H9 (cell line): ENCODE data around the gene ZNF414. TPM values are rescaled to one million over a fixed set of nuclear protein-coding genes. Genes with fewer than 3 reads are reported as not detected.

Experiments
- DNase-seq: peaks from one replicate; pipeline ENCODE4 v3.0.0-alpha.2; 2017
- H2AFZ ChIP-seq: one replicate; pipeline ENCODE4 v1.6.1; 2013; ENCODE audit warnings: mild to moderate bottlenecking, low read length, control low read depth, moderate library complexity
- H2AK5ac ChIP-seq: 2 replicates; pipeline ENCODE4 v1.6.1; 2013; ENCODE audit warnings: low read length, control low read depth, mixed read lengths; ENCODE audit not compliant: insufficient read length
- H2BK120ac ChIP-seq: one replicate; pipeline ENCODE4 v1.6.1; 2013; ENCODE audit warnings: low read depth, mild to moderate bottlenecking, low read length, control low read depth, inconsistent platforms; ENCODE audit not compliant: poor library complexity, severe bottlenecking
- H2BK12ac ChIP-seq: 2 replicates; pipeline ENCODE4 v1.6.1; 2013; ENCODE audit warnings: low read length, control low read depth, mixed read lengths, low read depth; ENCODE audit not compliant: insufficient read length
- H2BK15ac ChIP-seq: 2 replicates; pipeline ENCODE4 v1.6.1; 2013; ENCODE audit warnings: low read depth, low read length, control low read depth
- H2BK20ac ChIP-seq: one replicate; pipeline ENCODE4 v1.6.1; 2013; ENCODE audit warnings: low read depth, mild to moderate bottlenecking, low read length, control low read depth, inconsistent platforms; ENCODE audit not compliant: poor library complexity, severe bottlenecking
- H2BK5ac ChIP-seq: 2 replicates; pipeline ENCODE4 v1.6.1; 2013; ENCODE audit warnings: low read length, control low read depth, mixed read lengths; ENCODE audit not compliant: insufficient read length
- H3K14ac ChIP-seq: 2 replicates; pipeline ENCODE4 v1.6.1; 2013; ENCODE audit warnings: low read length, control low read depth; ENCODE audit not compliant: insufficient read depth
- H3K18ac ChIP-seq: 2 replicates; pipeline ENCODE4 v1.6.1; 2013; ENCODE audit warnings: low read depth, mild to moderate bottlenecking, mixed read lengths, low read length, control low read depth; ENCODE audit not compliant: insufficient read length
- H3K23ac ChIP-seq: 2 replicates; pipeline ENCODE4 v1.6.1; 2013; ENCODE audit warnings: low read length, control low read depth, mixed read lengths, low read depth; ENCODE audit not compliant: insufficient read length
- H3K23me2 ChIP-seq: 2 replicates; pipeline ENCODE4 v1.6.1; 2013; ENCODE audit warnings: low read depth, mild to moderate bottlenecking, mixed read lengths, low read length, control low read depth; ENCODE audit not compliant: insufficient read length, poor library complexity, severe bottlenecking
- H3K27ac ChIP-seq: 2 replicates; pipeline ENCODE4 v1.5.1; 2013; ENCODE audit warnings: low read length, control low read depth, mixed read lengths, low read depth; ENCODE audit not compliant: insufficient read length
- H3K27me3 ChIP-seq: 2 replicates; pipeline ENCODE4 v1.6.1; 2013; ENCODE audit warnings: low read length, control low read depth, inconsistent platforms; ENCODE audit not compliant: insufficient read depth
- H3K4ac ChIP-seq: 2 replicates; pipeline ENCODE4 v1.6.1; 2013; ENCODE audit warnings: low read depth, mild to moderate bottlenecking, control low read depth, inconsistent platforms, low read length, moderate library complexity
- H3K4me1 ChIP-seq: 2 replicates; pipeline ENCODE4 v1.6.1; 2013; ENCODE audit warnings: low read length, control low read depth, inconsistent platforms; ENCODE audit not compliant: insufficient read depth
- H3K4me2 ChIP-seq: 2 replicates; pipeline ENCODE4 v1.6.1; 2013; ENCODE audit warnings: low read length, control low read depth, mixed read lengths; ENCODE audit not compliant: insufficient read length, insufficient read depth
- H3K56ac ChIP-seq: 2 replicates; pipeline ENCODE4 v1.6.1; 2013; ENCODE audit warnings: low read depth, mild to moderate bottlenecking, mixed read lengths, low read length, control low read depth; ENCODE audit not compliant: insufficient read length
- H3K79me1 ChIP-seq: 2 replicates; pipeline ENCODE4 v1.6.1; 2013; ENCODE audit warnings: low read depth, mild to moderate bottlenecking, moderate library complexity, low read length, control low read depth, inconsistent platforms; ENCODE audit not compliant: insufficient read depth, poor library complexity, severe bottlenecking
- H3K79me2 ChIP-seq: 2 replicates; pipeline ENCODE4 v1.6.1; 2013; ENCODE audit warnings: low read length, control low read depth, inconsistent platforms; ENCODE audit not compliant: insufficient read depth
- H3K9ac ChIP-seq: 2 replicates; pipeline ENCODE4 v1.6.1; 2013; ENCODE audit warnings: low read length, control low read depth, mixed read lengths; ENCODE audit not compliant: insufficient read length; ENCODE audit errors: extremely low read depth
- H3K9me3 ChIP-seq: one replicate; pipeline ENCODE4 v1.6.1; 2013; ENCODE audit warnings: low read depth, low read length, inconsistent platforms; ENCODE audit not compliant: control insufficient read depth
- H3T11ph ChIP-seq: one replicate; pipeline ENCODE4 v1.6.1; 2013; ENCODE audit warnings: mild to moderate bottlenecking, low read length, control low read depth, inconsistent platforms
- H4K20me1 ChIP-seq: one replicate; pipeline ENCODE4 v1.6.1; 2013; ENCODE audit not compliant: control insufficient read depth, insufficient read length, insufficient read depth
- H4K5ac ChIP-seq: 2 replicates; pipeline ENCODE4 v1.6.1; 2013; ENCODE audit warnings: low read depth, mild to moderate bottlenecking, mixed read lengths, low read length, control low read depth; ENCODE audit not compliant: insufficient read length
- H4K8ac ChIP-seq: replicated peaks from 2 replicates; pipeline ENCODE4 v1.6.1; 2013; ENCODE audit warnings: low read length, control low read depth, mixed read lengths, low read depth; ENCODE audit not compliant: insufficient read length
- H4K91ac ChIP-seq: 2 replicates; pipeline ENCODE4 v1.6.1; 2013; ENCODE audit warnings: low read depth, mild to moderate bottlenecking, moderate library complexity, mixed read lengths, low read length, control low read depth; ENCODE audit not compliant: insufficient read length
- H3K27ac Mint-ChIP-seq, 3 experiments: 2 replicates in 2 of 3; 3 replicates in 1 of 3; pipeline ENCODE4 v1.8.0; 2020 to 2021; ENCODE audit warnings: mixed read lengths in 3 of 3, mild to moderate bottlenecking in 1 of 3, moderate library complexity in 1 of 3
- H3K27me3 Mint-ChIP-seq: 2 replicates; pipeline ENCODE4 v1.8.0; 2021; ENCODE audit warnings: low read depth, mild to moderate bottlenecking, moderate library complexity, mixed read lengths
- H3K36me3 Mint-ChIP-seq, 3 experiments: 2 replicates in 2 of 3; 3 replicates in 1 of 3; pipeline ENCODE4 v1.8.0; 2020 to 2021; ENCODE audit warnings: low read depth in 3 of 3, mixed read lengths in 3 of 3; ENCODE audit not compliant: insufficient read depth in 1 of 3
- H3K4me1 Mint-ChIP-seq, 2 experiments: 2 replicates each; pipeline ENCODE4 v1.8.0; 2020; ENCODE audit warnings: mixed read lengths in 2 of 2
- H3K4me3 Mint-ChIP-seq, 2 experiments: 2 replicates in 1 of 2; 3 replicates in 1 of 2; pipeline ENCODE4 v1.8.0; 2020 to 2021; ENCODE audit warnings: mild to moderate bottlenecking in 2 of 2, mixed read lengths in 2 of 2, moderate library complexity in 1 of 2
- H3K9me3 Mint-ChIP-seq, 2 experiments: 2 replicates in 1 of 2; 3 replicates in 1 of 2; pipeline ENCODE4 v1.8.0; 2020; ENCODE audit warnings: mild to moderate bottlenecking in 2 of 2, mixed read lengths in 2 of 2, moderate library complexity in 1 of 2
- WGBS: extraction: QIAGEN DNeasy Blood & Tissue Kit; methylation state at CpG from one replicate; pipeline ENCODE4 v1.1.7; 2013; ENCODE audit warnings: missing lambda C conversion rate, low lambda C conversion rate, mixed read lengths; ENCODE audit not compliant: insufficient read length; ENCODE audit errors: extremely low coverage; 5-methylcytosine and 5-hydroxymethylcytosine counted together
- total RNA-seq: library from RNA; stranded (reverse); gene quantifications from 2 replicates; pipeline ENCODE4 v1.2.1, GENCODE V29; 2021
- TF ChIP-seq, protein P1 (sequence below): fragments of 200-600 bp; sonication (generic); conservative IDR thresholded peaks from 3 replicates; pipeline ENCODE4 v1.8.0; 2021; ENCODE audit warnings: antibody characterized with exemption, mild to moderate bottlenecking

The ZNF414 gene
- total RNA-seq, 1 experiment from 2014 or later, result 29.3 TPM

DNA sequence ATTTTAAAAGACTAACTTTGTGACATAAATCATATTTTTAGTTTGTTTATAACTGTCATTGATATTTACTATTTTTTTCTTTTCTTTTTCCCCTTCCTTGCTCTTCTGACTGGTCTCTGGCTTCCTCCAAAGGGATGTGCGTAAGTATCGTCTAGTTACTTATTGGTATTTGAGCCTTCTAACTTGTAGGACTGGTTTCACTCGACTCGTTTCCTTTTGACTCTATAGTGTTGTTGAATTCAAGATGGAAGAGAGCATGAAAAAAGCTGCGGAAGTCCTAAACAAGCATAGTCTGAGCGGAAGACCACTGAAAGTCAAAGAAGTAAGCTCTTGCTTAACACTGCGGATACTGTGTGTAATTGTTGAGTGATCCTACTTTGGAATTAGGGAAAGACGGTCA, 50.6 kb downstream of the ZNF414 start:
- H2BK15ac ChIP-seq, result no peak overlapping the region
- H2AFZ ChIP-seq, result no peak overlapping the region
- no peak overlapping the region for H2BK12ac ChIP-seq
- H3K27ac Mint-ChIP-seq, result 0 out of 7 replicates have a peak overlapping the region, but pooled peaks of 1 of the 3 experiments have one; percentile 10
- H2BK5ac ChIP-seq, result no peak overlapping the region
- H4K5ac ChIP-seq, result no peak overlapping the region
- H3K36me3 Mint-ChIP-seq, result peaks cover 43 to 81% (median 69%) of the 10 kb centered on the region in 3 experiments; a peak in 6 of 7 replicates
- H3K23ac ChIP-seq, result no peak overlapping the region
- H3K4ac ChIP-seq, result no peak overlapping the region
- H3K4me1 Mint-ChIP-seq, result peaks cover 27 to 32% of the 10 kb centered on the region in 2 experiments
- no peak overlapping the region for H2AK5ac ChIP-seq
- no peak overlapping the region for H2BK120ac ChIP-seq
- no peaks in the 10 kb centered on the region for H3K23me2 ChIP-seq
- no peaks in the 10 kb centered on the region for H3K27me3 ChIP-seq
- H3T11ph ChIP-seq, result no peak overlapping the region
- no peaks in the 10 kb centered on the region for H3K27me3 Mint-ChIP-seq
- H3K79me1 ChIP-seq, result peaks cover 14% of the 10 kb centered on the region
- no CpG with 5 or more reads among the region's 8 CpGs for WGBS
- H3K9ac ChIP-seq, result no peak overlapping the region
- H3K18ac ChIP-seq, result no peak overlapping the region
- H3K14ac ChIP-seq, result no peak overlapping the region
- no peaks in the 10 kb centered on the region for H3K9me3 Mint-ChIP-seq
- DNase-seq, result no peak
- no peak overlapping the region for H4K91ac ChIP-seq
- H3K56ac ChIP-seq, result no peak overlapping the region
- H3K9me3 ChIP-seq, result no peaks in the 10 kb centered on the region
- no peak overlapping the region for H3K4me3 Mint-ChIP-seq
- H2BK20ac ChIP-seq, result no peak overlapping the region
- H3K27ac ChIP-seq, result peak overlapping the region; percentile 5
- peaks cover 50% of the 10 kb centered on the region for H3K79me2 ChIP-seq
- H4K8ac ChIP-seq, result no peak overlapping the region
- H3K4me2 ChIP-seq, result no peak overlapping the region
- TF ChIP-seq, protein P1, sequence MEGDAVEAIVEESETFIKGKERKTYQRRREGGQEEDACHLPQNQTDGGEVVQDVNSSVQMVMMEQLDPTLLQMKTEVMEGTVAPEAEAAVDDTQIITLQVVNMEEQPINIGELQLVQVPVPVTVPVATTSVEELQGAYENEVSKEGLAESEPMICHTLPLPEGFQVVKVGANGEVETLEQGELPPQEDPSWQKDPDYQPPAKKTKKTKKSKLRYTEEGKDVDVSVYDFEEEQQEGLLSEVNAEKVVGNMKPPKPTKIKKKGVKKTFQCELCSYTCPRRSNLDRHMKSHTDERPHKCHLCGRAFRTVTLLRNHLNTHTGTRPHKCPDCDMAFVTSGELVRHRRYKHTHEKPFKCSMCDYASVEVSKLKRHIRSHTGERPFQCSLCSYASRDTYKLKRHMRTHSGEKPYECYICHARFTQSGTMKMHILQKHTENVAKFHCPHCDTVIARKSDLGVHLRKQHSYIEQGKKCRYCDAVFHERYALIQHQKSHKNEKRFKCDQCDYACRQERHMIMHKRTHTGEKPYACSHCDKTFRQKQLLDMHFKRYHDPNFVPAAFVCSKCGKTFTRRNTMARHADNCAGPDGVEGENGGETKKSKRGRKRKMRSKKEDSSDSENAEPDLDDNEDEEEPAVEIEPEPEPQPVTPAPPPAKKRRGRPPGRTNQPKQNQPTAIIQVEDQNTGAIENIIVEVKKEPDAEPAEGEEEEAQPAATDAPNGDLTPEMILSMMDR, result no peak
- no peaks in the 10 kb centered on the region for H4K20me1 ChIP-seq
- H3K4me1 ChIP-seq, result peaks cover under 1% of the 10 kb centered on the region; the same call in 1 of the 2 replicates
